ENCODE results near the gene TAF15.

Gene TAF15

DNA sequence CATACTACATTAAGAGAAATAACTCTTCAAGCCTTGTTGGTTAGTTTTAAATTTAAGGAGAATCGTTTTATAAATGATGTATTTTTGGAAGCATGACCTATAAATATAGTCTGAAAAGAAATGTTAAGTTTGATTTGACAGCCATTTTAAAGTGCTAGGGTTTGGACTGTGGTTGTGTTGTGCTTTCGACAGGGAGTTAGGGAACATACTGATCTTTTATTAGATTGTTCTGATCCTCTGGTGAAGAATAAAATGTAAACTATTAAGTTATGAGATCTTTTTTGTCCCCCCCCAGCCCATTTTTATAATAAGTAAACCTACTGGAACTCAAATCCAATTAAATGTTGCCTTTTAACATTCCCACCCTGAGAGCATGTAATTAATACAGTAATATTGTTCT is 12.0 kb downstream of the TAF15 start:
- DNase-seq: no peak

DNA sequence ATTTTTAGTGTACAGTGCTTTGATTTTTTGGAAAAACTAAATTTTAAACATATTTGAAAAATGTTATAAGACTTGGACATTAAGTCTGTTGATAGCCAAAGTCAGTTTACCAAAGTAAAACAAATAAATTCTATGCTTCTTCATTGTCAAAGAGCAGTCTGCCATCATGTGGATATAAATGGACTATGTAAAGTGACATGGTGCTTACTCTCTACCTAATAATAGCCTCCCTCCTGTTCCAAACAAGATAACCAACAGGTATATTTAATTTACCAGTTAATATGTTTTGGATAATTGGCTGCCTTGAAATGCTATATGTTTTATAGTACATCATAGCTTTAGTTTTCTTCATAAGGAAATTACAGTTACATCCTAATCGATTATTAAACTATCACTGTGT is 15.9 kb downstream of the TAF15 start:
- no peak for DNase-seq

DNA sequence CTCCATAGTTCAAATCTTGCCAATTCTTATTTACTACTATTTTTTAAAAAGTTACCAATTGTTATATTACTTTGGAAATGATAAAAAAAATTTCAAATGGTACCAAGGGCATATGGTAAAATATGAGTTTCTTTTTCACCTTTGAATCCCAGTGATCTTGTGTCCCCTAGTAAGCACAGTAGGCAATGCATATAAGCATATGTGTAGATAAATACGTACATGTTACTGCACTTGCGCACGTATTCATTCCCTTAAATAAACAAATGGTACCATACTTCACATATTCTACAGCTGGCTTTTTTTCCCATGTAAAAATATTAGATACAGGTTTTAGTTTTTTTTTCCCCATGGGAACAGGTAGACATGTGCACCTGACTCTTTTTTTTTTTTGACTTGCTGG is 31.8 kb downstream of the TAF15 start:
- no peak for DNase-seq

DNA sequence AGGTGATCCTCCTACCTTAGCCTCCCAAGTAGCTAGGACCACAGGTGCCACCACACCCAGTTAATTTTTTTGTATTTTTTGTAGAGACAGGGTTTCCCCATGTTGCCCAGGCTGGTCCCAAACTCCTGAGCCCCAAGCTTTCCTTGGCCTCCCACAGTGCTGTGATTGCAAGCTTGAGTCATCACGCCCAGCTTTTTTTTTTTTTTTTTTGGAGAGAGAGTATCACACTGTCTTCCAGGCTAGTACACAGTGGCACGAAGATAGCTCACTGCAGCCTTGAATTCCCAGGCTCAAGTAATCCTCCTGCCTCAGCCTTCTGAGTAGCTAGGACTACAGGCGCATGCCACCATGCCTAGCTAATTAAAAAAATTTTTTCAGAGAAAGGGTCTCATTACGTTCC is 32.2 kb downstream of the TAF15 start:
- no peak for DNase-seq

DNA sequence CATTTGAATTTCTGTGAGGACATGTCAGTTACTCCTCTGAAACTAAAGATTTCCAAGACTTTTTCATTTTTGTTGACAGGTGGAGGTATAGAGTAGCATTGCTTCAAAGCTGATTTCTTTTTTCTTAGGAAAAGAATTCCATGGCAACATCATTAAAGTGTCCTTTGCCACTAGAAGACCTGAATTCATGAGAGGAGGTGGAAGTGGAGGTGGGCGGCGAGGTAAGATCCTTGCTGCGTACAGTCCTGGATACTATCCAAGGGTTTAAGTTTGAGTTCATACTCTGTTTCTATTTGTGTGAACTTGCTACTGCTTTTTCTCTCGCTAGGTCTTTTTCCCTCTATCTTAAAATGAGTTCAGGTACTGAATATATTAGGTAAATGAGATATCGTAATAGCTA is 33.0 kb downstream of the TAF15 start:
- no peak for DNase-seq

DNA sequence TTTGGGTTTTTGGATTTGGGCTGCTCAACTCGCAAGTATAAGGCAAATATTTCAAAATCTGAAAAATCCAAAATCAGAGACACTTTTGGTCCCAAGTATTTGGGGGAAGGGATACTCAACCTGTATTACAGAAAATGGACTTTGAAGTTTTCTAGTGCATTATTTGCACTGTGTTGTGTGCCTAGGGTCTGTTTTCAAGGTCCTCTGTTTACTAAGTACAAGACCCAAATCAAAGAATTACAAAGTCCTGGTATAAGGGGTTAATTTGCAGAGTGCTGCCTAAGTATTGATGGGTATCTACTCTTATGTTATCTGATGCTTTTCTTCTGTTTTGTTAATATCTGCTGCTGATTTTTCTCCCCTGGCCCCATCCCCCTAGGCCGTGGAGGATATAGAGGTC is 34.4 kb downstream of the TAF15 start:
- no peak for DNase-seq

DNA sequence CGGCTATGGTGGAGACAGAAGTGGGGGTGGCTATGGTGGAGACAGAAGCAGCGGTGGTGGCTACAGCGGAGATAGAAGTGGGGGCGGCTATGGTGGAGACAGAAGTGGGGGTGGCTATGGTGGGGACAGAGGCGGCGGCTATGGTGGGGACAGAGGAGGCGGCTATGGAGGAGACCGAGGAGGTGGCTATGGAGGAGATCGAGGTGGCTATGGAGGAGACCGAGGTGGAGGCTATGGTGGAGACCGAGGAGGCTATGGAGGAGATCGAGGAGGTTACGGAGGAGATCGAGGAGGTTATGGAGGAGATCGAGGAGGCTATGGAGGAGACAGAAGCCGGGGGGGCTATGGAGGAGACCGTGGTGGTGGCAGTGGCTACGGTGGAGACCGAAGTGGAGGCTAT is 35.3 kb downstream of the TAF15 start:
- DNase-seq: no peak

DNA sequence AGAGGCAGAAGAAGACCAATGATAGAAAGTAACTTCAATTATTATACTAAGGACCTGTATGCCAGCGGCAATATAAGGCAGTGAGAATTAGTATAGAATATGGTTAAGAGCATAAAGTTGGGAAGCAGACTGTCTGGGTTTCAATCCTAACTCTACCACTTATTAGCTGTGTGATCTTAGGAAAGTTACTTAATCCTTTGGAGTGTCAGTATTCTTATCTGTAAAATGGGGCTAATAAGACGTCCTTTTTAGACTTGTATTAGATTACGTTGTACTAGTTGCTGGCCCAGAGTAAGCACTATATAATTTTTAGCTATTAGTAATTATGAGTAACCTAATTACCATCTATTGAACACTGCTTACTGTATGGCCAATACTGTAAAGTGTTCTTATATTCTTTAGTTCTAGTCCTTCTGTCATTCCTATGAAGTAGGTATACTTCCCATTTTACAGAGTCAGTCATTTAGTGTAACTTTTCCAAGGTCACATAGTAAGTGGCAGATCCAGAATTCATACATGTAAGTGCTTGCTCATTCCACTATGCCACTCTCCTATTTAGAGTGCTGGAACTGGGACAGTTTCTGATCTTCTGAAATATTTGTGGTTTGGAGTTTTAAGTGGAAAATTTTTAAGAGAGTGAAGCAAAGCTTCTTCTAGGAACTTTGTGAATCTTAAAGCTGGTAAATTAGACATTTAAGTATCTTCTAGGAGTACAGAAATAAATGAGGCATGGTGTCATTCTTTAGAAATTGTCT is 36.9 kb downstream of the TAF15 start:
- no peak for DNase-seq

DNA sequence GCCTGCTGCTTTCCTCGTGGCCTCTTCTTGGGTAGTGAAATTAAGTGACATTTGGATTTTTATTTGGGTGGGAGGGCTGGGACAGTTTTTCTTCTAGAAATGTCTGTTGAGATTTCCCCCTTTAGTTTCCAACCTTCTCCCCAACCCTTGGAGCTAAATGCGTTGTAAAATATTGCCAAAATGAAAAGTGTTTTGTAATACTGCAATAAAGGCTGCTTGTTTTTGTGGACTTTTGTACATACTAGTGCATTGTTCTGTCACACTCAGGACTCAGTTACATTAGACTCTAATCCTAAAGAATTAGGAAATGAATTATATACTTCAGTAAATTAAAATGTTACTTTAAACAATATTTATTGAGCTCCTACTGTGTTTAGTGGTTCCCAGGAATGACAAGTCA is 37.7 kb downstream of the TAF15 start:
- no peak for DNase-seq

DNA sequence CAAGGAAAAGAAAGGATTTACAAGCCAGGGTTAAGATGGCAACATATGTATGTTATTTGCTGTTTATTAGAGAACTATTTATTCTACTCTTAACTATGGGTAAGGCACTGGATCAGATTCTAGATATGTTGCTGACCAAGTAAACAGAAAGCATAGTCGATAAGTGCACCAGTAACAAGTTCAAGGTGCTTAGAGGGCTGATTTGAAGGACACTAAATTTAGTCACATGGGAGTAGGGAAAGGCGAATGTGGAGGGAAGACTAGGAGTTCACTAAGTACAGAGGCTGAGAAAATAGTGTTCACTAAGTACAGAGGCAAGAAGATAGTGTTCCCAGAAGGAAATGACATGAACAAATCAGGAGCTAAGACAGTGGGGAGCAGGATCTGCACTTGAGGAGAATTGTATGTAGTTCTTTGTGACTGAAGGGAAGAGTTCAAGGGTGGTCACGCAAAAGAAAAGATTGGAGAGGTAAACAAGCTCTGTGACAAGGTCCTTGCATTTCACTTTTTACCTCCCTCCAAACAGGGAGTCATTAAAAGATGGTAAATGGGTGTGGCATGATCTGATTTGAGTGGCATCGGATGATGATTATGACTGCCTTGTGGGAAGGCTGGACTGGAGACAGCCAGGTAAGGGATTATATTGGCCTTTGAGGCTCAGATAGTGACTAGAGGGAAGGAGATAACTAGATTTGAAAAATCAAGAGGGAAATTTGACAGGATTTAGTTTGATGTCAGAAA is 38.5 kb downstream of the TAF15 start:
- no peak for DNase-seq

DNA sequence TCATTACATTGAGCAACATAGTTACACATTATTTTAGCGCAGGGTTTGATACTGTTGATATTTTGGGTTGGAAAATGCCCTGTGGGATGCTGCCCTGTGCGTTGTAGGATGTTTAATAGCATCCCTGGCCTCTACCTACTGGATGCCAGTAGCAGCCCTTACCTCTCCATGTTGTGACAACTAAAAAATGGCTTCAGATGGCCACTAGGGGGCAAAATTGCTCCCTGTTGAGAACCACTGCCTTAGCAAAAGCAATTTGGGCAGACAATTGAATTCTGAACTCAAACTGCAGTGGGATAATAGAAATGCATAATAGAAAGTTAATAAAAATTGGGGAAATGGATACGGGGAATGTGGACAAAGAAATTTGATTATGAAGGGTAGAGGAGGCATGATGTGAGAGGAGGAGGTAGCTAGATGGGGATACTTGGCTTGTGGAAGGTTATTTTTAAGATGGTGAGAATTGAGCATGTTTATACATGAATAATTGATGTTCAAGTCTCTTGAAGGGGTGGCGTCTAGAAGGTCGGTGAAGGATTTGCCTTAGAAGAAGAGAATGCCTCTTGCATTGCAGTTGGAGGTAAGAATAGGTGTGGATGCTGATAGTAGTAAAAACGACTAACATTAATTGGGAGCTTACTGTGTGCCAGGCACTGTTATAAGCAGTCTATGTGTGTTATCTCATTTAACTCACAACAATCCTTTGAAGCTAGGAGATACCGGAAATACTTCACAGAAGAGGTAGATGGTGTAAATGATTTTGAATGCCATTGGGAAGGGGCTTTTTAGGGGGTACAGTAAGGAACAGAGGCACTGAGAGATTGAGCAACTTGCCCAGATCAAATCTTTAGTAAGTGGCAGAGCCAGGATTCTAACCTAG is 40.4 kb downstream of the TAF15 start:
- peak; percentile 74 for DNase-seq

DNA sequence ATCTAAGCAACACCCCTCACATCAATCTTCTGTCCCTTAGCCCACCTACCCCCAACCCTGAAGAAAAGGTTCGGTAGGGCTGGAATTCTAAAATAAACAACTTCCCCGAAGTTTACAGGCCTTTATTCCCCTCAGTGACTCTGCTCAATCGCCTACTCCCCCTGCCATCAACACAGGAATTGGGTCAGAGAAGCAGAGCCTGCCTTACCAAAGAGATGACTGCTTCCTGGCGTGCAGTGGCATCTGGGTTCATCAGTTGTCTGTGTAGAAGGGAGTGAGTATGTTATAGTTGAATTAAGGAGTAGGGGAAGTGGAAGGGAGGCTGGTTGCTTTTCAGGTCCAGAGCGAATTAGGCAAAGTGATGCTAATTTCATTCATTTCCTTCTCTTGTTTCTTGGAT is 46.7 kb downstream of the TAF15 start:
- no peak for DNase-seq

DNA sequence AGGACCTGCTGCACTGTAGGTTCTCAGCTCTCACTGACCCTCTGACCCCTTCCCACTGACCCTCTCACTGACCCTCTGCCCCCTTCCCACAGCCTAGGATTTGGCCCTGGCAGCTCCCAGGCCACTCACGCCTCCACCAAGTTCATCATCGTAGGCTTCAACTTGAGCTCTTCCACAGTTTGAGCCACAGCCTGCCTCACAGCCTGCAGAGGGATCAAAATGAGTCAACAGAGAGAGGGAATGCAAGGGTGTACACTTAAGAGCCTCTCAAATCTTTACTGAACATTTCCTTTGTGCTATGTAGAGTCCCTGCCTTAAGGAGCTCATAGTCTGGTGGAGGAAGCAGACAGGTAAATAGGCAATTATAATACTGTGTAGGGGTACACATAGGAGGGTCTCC is 47.3 kb downstream of the TAF15 start:
- DNase-seq: no peak

DNA sequence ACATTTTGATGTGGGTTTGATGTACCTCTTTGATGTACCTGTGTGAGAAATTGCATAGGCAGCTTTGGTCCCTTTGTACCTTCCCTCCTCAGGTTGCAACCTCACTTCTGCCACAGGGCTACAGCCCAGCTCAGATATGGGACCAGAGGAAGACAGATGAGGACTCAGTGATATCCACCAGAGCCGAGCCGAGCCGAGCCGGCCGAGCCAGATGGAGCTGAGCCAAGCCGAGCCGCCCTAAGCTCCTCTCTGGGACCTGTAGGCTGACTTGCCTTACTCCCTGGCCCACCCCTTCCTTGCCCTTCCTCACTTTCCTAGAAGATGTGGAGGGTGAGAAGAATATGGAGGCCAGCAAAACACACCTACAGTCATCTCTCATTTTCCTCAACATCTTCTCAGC is 55.6 kb downstream of the TAF15 start:
- DNase-seq: no peak

DNA sequence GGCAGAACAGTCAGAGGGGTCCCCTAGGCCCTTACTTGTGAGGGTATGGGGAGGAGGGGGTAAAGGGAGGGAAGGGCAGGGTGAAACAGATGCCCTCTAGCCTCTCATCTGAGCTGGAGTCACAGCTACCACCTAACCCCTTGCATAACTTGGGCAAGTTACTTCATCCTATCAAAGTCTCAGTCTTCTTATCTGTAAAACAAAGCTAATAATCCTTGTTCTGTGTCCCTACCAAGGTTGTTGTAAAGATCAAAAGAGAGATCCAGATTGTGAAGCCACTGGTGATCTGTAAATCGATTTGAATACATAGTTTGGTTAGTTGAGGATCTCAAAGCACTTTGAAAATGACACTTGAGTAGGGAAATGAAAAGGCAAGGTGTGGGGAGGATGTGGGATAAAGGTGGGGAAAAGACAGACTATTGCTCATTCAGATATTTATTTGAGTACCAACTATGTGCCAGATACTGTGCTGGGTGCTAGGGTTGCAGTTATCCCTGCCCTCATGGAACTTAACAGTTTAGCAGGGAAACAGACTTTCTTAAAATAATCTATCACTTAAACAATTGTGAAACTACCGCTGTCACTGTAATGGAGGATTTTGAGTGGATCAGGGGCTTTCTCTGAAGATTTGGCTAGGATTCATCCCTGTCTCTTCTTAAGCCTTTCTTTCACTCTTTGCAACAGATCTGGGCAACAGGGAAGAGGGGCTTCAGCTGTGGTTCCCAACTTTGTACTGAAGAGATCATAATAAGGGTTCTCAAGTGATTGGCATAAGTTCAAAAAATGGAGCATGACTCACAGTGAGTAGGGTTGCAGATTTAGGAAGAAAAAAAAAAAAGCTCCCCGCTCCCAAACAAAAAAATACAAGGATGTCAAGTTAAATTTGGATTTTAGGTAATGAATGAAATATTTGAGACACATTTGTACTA is 56.4 kb downstream of the TAF15 start:
- no peak for DNase-seq

DNA sequence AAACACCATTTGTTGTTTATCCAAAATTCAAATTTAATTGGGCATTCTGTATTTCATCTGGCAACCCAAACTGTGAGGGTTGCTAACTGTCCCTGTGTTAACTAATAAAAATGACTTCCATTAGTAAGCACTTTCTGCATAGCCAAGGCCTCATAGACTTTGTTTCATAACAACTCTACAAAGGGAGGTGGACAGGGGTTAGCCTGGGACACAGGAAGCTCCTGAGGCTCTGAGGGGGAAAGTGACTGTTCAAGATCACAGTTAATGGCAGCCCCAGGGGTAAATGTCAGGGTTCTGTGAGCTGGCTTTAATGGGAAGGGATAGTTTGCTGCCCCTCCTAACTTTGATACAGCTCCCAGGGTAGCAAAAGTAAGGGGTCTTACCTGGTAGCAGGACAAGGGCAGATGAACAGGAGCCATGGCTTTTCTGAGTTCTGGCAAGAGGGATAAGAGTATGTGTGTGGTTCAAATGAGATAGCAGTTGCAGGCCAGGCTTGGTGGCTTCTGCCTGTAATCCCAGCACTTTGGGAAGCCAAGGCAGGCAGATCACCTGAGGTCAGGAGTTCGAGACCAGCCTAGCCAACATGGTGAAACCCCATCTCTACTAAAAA is 57.2 kb downstream of the TAF15 start:
- DNase-seq: no peak

DNA sequence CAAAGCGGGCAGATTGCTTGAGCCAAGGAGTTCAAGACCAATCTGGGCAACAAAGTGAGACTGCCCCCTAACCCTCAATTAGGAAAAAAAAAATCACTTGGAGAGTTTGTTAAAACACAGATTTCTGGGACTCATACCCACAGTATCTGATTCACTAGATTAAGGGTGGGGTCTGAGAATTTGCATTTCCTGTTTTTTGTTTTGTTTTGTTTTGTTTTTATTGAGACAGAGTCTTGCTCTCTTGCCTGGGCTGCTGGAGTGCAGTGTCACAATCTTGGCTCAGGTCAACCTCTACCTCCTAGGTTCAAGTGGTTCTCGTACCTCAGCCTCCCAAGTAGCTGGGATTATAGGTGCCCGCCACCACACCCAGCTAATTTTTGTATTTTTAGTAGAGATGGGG is 58.3 kb downstream of the TAF15 start:
- no peak for DNase-seq

DNA sequence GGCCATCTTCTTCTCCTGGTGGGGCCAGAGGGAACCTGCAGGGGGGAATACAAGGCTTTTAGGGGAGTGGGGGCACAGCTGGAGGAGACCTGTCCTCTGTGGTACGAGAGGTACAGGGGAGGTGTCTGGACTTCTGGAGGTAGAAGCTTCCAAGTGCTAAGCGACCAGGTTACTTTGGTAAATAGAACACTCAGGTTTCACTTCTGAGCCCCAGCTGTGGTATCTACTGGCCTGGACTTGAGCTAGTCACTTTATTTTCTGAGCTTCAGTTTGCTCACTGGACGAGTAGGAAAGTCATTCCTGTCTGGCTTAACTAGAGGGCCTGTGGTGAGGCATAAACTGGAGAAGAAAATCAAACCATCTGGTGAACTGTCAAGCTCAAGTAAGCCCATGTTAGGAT is 59.5 kb downstream of the TAF15 start, which contains the start of gene HEATR9:
TSS of gene HEATR9 (minus strand) at position 155 of the 400 bp plus-strand sequence. CDS start at position 6, 149 bp downstream.
- DNase-seq: no peak

DNA sequence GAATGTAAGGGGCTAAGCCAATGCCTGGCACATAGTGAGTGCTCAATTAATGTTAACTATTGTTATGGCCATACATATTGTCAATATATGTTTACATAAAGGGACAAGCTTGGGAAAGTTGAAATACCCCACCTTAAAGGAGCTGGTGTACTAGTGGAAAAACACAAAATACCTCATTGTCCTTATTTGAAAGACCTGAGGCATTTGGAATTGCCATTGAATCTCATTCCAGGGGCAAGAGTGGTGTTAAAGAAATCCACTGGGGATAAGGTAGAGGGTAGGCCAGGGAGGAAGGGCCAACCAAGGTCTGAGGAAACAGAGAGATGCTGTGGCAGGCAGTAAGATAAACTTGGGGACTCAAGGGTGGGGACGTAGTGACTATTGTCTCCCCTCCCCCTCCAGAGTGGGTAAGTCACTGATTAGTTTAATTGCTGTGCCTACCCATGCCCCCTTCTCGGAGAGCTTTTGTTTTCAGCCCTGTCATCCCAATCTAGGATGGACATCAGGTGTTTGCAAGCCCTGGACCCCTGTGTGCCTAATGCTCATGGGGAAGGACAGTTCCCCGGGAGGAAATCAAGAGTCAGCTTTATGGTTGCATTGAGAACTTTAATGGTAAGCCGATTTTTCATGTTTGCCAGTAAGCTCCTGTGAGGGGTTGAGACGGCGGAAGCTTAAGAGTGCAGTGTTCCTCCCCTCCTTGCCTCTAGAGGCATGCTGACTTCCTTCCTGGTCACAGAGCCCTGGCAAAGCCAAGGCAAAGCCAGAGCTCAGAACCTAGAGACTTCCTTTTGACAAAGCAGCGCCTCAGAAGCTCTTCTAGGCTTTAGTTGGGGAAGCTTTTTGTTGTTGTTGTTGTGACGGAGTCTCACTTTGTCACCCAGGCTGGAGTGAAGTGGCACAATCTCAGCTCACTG is 61.9 kb downstream of the TAF15 start:
- DNase-seq: no peak

DNA sequence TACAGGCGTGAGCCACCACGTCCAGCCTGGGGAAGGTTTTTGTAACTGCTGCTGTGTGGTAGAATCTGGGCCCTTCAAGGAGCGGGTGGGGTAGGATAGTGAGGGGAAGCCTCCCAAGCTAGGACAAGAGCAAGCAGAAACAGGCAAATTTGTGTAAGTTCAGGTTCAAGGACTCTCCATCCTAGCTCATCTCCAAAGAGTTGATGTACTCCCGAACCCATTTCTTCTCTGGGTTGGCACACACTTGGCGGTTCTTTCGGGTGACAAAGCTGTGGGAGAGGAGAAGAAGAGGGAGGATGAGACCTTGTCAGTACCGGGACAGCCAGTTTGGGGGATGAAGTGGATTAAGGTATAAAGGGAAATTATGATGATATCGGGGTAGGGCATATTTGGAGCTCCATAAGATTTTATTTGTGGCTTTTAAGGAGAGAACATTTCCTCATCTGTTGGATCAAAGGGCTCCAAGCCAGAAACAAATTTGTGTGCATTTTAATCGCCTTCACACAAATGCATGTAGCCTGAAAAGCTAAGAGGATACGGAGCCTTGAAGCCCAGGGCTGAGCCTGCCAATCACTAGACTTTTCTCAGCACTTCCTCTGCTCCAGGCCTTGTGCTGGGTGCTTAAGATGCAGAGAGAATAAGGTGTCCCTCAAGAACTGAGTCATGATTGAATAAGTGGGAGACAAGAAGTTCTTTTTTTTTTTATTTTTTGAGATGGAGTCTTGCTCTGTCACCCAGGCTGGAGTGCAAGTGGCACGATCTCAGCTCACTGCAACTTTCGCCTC is 63.1 kb downstream of the TAF15 start:
- DNase-seq: no peak
